A673 (cell line): ENCODE results near the gene B3GALNT2.

ENCODE experiments used
- CTCF ChIP-seq: fragments of 300-800, 200-600 bp; sonication (generic); conservative IDR thresholded peaks from 2 replicates; pipeline ENCODE4 v1.5.1; 2017; ENCODE audit warnings: low read depth, mild to moderate bottlenecking, antibody characterized with exemption, low read length, moderate library complexity, mixed read lengths
- EZH2 ChIP-seq: fragments of 200-600 bp; sonication (generic); IDR thresholded peaks from 2 replicates; pipeline ENCODE4 v1.6.1; 2017; ENCODE audit warnings: borderline replicate concordance, low read depth, mild to moderate bottlenecking, mixed read lengths, antibody characterized with exemption, low read length; ENCODE audit not compliant: poor library complexity, severe bottlenecking

DNA sequence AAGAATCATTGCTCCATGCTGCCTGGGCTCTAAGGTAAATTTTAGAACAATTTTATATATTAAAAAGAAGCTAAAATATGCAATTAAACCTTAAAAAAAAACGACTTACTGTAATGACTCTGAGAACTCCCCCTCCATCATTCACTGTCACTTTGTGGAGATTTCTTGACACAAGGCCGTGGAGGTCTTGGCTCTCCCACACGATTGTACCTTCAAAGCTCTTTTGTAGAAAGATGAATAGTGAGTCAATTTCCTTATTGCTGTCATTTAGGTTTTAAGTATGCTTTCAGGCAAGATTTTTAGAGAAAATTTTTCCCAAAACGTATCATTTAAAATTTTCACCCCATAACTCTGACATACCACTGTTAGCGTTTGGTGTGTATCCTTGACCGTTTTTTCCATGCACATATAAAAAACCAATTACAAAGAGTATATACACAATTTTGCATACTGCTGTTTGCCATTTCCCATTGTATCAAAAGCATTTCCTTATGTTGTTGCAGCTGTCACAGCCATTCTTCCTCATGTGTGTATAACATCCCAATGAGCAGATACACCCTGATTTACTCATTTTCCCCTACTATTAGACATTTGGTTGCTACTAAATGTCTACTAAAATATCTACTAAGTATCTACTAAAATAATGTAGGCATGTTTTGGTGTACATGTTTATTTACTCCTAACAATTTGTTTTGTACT is 33.4 kb downstream of the B3GALNT2 start:
- no peak for TF ChIP-seq CTCF
- TF ChIP-seq EZH2 = no peak
